GM12865 (cell line): ENCODE data around the gene MIS18A.

Source experiments
- DNase-seq: peaks from one replicate; pipeline ENCODE4 v3.0.0; 2010; ENCODE audit warnings: low read depth
- H3K4me3 ChIP-seq: 2 replicates; pipeline ENCODE4 v1.5.1; 2011; ENCODE audit warnings: mild to moderate bottlenecking, low read depth, low read length, control low read depth
- TF ChIP-seq, protein P1 (sequence below): IDR thresholded peaks from 2 replicates; pipeline ENCODE4 v1.5.1; 2011; ENCODE audit warnings: low read length, control low read depth, low read depth, inconsistent platforms; ENCODE audit not compliant: insufficient read depth; ENCODE audit errors: missing control alignments

Gene MIS18A

GRCh38 chr21:32257962-32258785, 20.7 kb downstream of the MIS18A start:
- TF ChIP-seq, protein P1, sequence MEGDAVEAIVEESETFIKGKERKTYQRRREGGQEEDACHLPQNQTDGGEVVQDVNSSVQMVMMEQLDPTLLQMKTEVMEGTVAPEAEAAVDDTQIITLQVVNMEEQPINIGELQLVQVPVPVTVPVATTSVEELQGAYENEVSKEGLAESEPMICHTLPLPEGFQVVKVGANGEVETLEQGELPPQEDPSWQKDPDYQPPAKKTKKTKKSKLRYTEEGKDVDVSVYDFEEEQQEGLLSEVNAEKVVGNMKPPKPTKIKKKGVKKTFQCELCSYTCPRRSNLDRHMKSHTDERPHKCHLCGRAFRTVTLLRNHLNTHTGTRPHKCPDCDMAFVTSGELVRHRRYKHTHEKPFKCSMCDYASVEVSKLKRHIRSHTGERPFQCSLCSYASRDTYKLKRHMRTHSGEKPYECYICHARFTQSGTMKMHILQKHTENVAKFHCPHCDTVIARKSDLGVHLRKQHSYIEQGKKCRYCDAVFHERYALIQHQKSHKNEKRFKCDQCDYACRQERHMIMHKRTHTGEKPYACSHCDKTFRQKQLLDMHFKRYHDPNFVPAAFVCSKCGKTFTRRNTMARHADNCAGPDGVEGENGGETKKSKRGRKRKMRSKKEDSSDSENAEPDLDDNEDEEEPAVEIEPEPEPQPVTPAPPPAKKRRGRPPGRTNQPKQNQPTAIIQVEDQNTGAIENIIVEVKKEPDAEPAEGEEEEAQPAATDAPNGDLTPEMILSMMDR: peak; percentile 79
- DNase-seq: peak; percentile 80
- no peak overlapping the region for H3K4me3 ChIP-seq

DNA sequence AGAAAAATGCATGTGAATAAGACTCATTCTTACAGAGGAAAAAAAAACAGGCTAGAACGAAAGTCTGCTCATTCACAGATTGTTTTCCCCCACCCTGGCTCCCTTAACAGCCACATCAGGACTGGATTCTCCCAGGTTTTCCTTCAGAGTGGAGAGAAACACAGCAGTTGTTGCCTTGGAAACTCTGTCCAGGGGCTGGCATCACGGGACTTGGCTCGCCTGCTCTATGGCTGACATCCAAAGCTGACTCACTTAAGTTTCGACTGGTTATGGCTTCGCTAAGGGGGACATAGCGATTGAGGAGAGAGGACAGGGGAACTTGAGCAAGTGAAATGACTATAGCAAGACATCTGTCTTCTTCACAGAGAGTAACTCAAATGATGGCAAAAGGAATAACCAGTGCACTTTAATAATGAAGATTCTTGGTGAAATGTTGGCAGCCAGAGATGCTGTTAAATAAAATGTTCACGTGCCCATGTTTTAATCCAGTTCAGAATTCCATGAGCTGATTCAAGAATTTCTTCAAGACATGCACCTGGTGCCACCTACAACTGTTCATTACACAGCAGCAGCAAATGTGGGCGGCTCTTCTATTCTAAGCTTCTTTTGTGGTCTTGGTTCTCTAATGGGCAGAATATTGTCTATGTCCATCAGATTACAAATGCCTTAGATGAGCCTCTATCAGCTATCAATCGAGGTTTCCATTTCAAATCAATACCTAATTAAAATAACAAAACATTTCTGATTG, 21.8 kb downstream of the MIS18A start:
- TF ChIP-seq, protein P1: no peak
- peak; percentile 6 for DNase-seq
- no peak overlapping the region for H3K4me3 ChIP-seq

DNA sequence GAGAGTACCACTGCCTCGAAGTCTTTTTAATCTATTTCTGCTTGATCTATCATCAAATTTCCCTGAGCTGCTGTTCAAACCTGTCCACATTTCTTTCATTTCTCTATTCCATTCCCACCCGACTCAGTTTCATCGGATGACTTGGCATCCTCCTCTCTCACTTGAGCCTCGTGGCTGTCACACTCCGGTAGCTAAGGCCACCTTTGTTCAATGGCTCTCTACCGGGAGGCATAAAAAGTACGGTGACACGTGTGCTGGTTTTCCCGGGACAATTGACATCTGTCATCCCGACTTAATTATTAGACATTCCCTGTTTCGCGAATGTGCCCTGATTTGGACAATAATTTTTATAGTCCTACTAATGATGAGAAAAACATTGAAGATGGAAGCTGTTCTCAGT, 22.6 kb downstream of the MIS18A start:
- no peak for DNase-seq
- TF ChIP-seq, protein P1: no peak
- no peak overlapping the region for H3K4me3 ChIP-seq

DNA sequence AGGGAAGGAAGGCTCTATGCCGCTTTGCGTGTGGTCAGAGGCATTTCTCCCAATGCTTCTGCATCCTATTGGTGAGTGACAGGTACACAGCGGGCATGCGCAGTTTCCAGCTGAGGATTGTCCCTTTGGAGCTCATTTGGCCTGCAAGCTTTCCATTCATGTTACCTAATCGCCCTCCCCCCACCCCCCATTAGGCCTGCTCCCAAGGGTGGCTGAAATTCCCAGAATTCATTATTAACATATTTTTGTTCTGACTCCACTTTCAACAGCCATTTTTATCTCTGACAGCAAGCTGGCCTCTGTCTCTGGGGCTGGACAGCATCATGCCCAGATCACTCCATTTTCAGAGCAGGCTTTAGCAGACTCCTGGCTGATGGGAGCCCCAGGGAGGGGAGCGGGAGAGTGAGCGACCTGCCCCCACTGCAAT, 25.6 kb downstream of the MIS18A start:
- DNase-seq: no peak
- H3K4me3 ChIP-seq: no peak overlapping the region
- TF ChIP-seq, protein P1: no peak

GRCh38 chr21:32252136-32252535, 26.7 kb downstream of the MIS18A start:
- TF ChIP-seq, protein P1: no peak
- DNase-seq: no peak
- no peak overlapping the region for H3K4me3 ChIP-seq

DNA sequence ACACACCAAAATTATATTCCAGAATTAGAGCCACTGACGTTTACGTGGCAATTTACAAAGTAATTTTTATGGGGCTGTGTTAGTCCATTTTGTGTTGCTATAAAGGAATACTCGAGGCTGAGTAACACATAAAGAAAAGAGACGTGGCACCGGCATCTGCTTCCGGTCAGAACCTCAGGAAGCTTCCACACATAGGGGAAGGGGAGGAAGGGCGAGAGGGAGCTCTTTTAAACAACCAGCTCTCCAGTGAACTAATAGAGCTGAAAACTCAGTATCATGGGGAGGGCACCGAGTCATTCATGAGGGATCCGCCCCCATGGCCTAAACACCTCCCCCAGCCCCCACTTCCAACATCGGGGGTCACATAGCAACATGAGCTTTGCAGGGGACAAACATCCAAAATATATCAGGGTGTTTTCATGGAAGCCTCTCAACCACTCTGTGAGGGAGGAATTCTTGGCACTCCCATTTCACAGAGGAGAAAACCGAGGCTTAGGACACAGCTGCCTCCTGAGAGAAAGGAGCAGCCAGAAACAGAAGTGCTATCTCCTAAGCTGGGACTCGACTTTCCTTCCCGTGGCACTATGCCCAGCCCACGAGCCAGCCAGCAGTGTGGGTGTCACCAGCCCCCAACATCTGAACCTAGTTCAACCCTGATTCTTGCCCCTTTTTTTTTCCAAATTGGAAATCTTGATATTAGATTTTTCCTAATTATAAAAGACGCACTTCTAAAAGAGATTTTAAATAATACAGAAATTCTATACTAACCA, 29.2 kb downstream of the MIS18A start:
- DNase-seq: no peak
- TF ChIP-seq, protein P1: no peak
- H3K4me3 ChIP-seq: no peak overlapping the region
